ENCODE measurements around the gene CELA3B.

GRCh38 chr1:22037520-22037919 is 60.7 kb downstream of the CELA3B start:
- TF ChIP-seq, protein P1, sequence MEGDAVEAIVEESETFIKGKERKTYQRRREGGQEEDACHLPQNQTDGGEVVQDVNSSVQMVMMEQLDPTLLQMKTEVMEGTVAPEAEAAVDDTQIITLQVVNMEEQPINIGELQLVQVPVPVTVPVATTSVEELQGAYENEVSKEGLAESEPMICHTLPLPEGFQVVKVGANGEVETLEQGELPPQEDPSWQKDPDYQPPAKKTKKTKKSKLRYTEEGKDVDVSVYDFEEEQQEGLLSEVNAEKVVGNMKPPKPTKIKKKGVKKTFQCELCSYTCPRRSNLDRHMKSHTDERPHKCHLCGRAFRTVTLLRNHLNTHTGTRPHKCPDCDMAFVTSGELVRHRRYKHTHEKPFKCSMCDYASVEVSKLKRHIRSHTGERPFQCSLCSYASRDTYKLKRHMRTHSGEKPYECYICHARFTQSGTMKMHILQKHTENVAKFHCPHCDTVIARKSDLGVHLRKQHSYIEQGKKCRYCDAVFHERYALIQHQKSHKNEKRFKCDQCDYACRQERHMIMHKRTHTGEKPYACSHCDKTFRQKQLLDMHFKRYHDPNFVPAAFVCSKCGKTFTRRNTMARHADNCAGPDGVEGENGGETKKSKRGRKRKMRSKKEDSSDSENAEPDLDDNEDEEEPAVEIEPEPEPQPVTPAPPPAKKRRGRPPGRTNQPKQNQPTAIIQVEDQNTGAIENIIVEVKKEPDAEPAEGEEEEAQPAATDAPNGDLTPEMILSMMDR (IDR thresholded peaks at IDR 0.05; ENCODE audit: low read depth, low read length, poor library complexity, severe bottlenecking), result no peak
- no peak for TF ChIP-seq EZH2phosphoT487 (IDR thresholded peaks at IDR 0.05; ENCODE audit: borderline replicate concordance, low read length)
